ENCODE measurements around the gene AACS.

DNA sequence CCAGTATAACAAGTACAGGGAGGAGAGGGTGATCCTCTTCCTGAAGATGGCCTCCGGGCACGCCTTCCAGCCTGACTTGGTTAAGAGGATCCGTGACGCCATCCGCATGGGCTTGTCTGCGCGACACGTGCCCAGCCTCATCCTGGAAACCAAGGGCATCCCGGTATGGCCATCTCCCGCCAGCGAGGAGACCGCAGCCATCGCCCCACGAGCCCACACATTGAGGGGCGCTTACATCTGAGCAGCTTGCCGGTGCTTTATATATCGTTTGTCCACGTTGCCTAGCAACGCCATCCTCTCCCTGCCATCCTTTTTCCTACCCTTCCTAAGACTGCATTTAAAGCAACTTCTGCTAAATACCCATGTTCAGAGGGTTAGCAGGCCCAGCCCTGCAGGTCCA lies 71.5 kb downstream of the AACS start:
- no peak for TF ChIP-seq EZH2phosphoT487 (IDR thresholded peaks at IDR 0.05; ENCODE audit: low read length)
- TF ChIP-seq, protein P1, sequence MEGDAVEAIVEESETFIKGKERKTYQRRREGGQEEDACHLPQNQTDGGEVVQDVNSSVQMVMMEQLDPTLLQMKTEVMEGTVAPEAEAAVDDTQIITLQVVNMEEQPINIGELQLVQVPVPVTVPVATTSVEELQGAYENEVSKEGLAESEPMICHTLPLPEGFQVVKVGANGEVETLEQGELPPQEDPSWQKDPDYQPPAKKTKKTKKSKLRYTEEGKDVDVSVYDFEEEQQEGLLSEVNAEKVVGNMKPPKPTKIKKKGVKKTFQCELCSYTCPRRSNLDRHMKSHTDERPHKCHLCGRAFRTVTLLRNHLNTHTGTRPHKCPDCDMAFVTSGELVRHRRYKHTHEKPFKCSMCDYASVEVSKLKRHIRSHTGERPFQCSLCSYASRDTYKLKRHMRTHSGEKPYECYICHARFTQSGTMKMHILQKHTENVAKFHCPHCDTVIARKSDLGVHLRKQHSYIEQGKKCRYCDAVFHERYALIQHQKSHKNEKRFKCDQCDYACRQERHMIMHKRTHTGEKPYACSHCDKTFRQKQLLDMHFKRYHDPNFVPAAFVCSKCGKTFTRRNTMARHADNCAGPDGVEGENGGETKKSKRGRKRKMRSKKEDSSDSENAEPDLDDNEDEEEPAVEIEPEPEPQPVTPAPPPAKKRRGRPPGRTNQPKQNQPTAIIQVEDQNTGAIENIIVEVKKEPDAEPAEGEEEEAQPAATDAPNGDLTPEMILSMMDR (IDR thresholded peaks at IDR 0.05; ENCODE audit: low read length), result no peak

Measured in MM.1S (cell line).